Fibroblast of skin of back (primary cell): ENCODE data around the gene NRG2.

ENCODE experiments used
- DNase-seq: peaks from one replicate; pipeline ENCODE4 v3.0.0-alpha.2; 2013

Gene NRG2

GRCh38 chr5:139835656-139836055 is 207.4 kb downstream of the NRG2 start:
- DNase-seq = no peak

- DNase-seq = no peak
Measured at GRCh38 chr5:139833525-139833924, 209.6 kb downstream of the NRG2 start.

- no peak for DNase-seq
Measured at GRCh38 chr5:139831624-139832023, 211.5 kb downstream of the NRG2 start.

GRCh38 chr5:139829471-139829870 is 213.6 kb downstream of the NRG2 start:
- DNase-seq = no peak

- DNase-seq = no peak
Measured at GRCh38 chr5:139828207-139828895, 214.7 kb downstream of the NRG2 start.

- DNase-seq = no peak
Measured at GRCh38 chr5:139825690-139826089, 217.4 kb downstream of the NRG2 start.

- no peak for DNase-seq
Measured at GRCh38 chr5:139823757-139824355, 219.2 kb downstream of the NRG2 start.

- DNase-seq = no peak
Measured at GRCh38 chr5:139822553-139823425, 220.3 kb downstream of the NRG2 start.

GRCh38 chr5:139821806-139822552 is 221.1 kb downstream of the NRG2 start:
- DNase-seq = no peak

GRCh38 chr5:139820606-139821005 is 222.5 kb downstream of the NRG2 start:
- DNase-seq = no peak

GRCh38 chr5:139820130-139820529 is 223.0 kb downstream of the NRG2 start:
- no peak for DNase-seq

- DNase-seq = no peak
Measured at GRCh38 chr5:139817970-139818369, 225.1 kb downstream of the NRG2 start.

- DNase-seq = no peak
Measured at GRCh38 chr5:139817362-139817761, 225.7 kb downstream of the NRG2 start.

- DNase-seq = no peak
Measured at GRCh38 chr5:139816566-139816965, 226.5 kb downstream of the NRG2 start.

- DNase-seq = no peak
Measured at GRCh38 chr5:139814704-139815280, 228.3 kb downstream of the NRG2 start.

- DNase-seq = no peak
Measured at GRCh38 chr5:139814191-139814601, 228.9 kb downstream of the NRG2 start.

GRCh38 chr5:139812836-139813805 is 230.0 kb downstream of the NRG2 start:
- DNase-seq = no peak

GRCh38 chr5:139812323-139812722 is 230.8 kb downstream of the NRG2 start:
- no peak for DNase-seq

GRCh38 chr5:139811274-139811607 is 231.9 kb downstream of the NRG2 start:
- no peak for DNase-seq

- DNase-seq = no peak
Measured at GRCh38 chr5:139810341-139811273, 232.5 kb downstream of the NRG2 start.
